Hematopoietic multipotent progenitor cell treated with erythropoietin and hydrocortisone succinate and interleukin-3 and kit ligand, for 4 days (in vitro differentiated cells): ENCODE data around the gene ACSL5.

ENCODE experiments used
- DNase-seq: peaks from one replicate; pipeline ENCODE4 v3.0.0-alpha.2; 2015

Gene ACSL5

DNA sequence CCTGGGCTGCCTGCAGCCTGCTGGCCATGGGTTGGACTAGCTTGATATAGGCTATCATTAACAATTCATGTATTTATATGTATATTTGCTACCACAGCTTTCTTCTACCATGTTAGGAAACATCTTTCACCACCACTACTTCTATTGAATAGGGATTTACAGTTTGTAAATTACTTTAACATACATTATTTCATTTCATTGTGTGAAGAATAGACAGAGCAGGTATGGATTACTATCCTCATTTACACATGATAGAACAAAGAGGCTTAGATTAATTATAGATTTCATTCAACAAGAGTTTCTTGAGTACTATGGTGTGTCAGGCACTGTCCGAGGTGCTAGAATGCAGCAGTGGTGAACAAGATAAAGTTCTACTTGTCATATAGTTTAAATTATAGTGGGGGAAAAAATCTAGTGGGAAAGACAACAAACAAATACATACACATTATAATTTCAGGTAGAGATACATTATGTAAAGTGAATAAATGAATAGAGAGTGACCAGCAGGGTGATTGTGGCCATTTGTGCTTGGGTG is 93.7 kb downstream of the ACSL5 start:
- no peak for DNase-seq

DNA sequence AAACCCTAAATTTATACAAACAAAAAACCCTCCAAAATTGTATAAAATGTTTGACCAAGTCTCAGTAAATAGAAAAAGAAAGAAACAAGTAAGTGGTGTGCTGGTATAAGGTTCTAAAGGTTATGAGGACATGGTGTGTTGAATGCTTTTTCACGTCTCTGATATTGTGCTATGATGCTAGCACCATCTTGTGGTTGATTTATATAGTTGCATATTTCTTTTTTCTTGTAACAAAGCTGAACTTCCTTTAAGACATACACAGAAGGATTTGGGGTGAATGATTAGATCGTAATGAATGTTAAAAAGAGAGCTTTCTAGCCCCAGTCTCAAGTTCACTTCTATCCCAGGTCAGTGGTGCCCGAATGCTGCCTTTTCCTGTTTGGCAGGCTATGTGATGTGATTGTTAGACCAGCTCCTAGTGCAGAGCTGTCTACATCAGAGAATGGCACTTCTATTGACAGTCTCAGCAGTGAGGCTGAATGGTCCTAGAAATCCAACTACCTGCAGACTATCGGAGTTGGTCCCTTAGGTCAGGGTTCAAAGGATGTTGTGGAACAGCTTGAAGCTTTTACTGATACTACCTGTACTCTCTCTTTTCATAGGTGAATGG is 98.1 kb downstream of the ACSL5 start:
- peak; percentile 82 for DNase-seq

DNA sequence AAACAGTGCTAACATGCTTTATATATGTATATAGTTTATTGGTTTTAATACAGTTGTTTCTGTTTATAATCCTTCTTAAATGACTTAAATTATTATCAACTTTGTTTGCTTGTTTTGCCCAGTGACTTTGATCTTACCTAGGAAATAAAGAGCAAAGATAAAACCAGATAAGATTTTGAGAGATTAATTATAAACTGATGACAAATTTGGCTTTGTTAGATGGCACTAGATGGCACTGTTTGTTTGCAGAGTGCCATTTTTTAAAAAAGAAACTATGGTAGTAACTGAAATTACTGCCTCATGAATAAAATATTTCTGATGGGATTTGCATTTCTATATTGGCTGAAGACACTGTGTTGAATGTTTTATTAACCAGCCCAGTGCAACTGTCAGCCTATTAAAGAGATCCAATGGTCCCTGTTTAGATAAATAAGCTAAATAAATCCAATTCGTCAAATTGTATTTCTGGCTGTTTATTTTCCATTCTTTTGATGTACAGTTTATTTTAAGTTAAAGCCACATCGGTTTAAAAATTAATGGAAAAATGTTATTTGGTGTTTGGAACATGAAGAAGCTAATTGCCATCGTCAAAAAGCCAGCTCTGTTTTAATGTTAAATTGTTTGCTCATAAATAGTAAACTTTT is 101.8 kb downstream of the ACSL5 start:
- DNase-seq = peak; percentile 30
